HG03571 (cell line): ENCODE measurements around the gene TSNAX.
"Not testable (repeated sequence)": the region's sequence is repeated elsewhere in the genome, so short reads cannot be mapped to it uniquely, and the experiment has no call there.

Source experiments
- ATAC-seq: cut with Tn5 transposase; IDR thresholded peaks from one replicate; pipeline ENCODE4 v1.9.1; 2021; ENCODE audit not compliant: unreplicated experiment

The TSNAX gene

GRCh38 chr1:231561647-231562383 is 33.3 kb downstream of the TSNAX start:
- ATAC-seq: no peak

- ATAC-seq: no peak
Measured at GRCh38 chr1:231563247-231563646, 34.8 kb downstream of the TSNAX start.

GRCh38 chr1:231564373-231564772 is 35.9 kb downstream of the TSNAX start:
- no peak for ATAC-seq

GRCh38 chr1:231566496-231566895 is 38.0 kb downstream of the TSNAX start:
- no peak for ATAC-seq

GRCh38 chr1:231570262-231570661 is 41.8 kb downstream of the TSNAX start:
- ATAC-seq: not testable (repeated sequence)

GRCh38 chr1:231571904-231572303 is 43.4 kb downstream of the TSNAX start:
- ATAC-seq: no peak

- ATAC-seq: no peak
Measured at GRCh38 chr1:231575472-231575871, 47.0 kb downstream of the TSNAX start.

- ATAC-seq: no peak
Measured at GRCh38 chr1:231576804-231577718, 48.6 kb downstream of the TSNAX start.

GRCh38 chr1:231580874-231581273 is 52.4 kb downstream of the TSNAX start:
- ATAC-seq: no peak

GRCh38 chr1:231581859-231582258 is 53.4 kb downstream of the TSNAX start:
- ATAC-seq: no peak

- ATAC-seq: no peak
Measured at GRCh38 chr1:231583376-231583775, 54.9 kb downstream of the TSNAX start.

- ATAC-seq: no peak
Measured at GRCh38 chr1:231584117-231584516, 55.6 kb downstream of the TSNAX start.

- no peak for ATAC-seq
Measured at GRCh38 chr1:231584921-231585320, 56.5 kb downstream of the TSNAX start.

- no peak for ATAC-seq
Measured at GRCh38 chr1:231590453-231591198, 62.2 kb downstream of the TSNAX start.

- ATAC-seq: no peak
Measured at GRCh38 chr1:231591466-231591865, 63.0 kb downstream of the TSNAX start.

GRCh38 chr1:231592809-231593208 is 64.3 kb downstream of the TSNAX start:
- no peak for ATAC-seq

GRCh38 chr1:231593264-231593663 is 64.8 kb downstream of the TSNAX start:
- not testable (repeated sequence) for ATAC-seq

GRCh38 chr1:231594123-231594522 is 65.7 kb downstream of the TSNAX start:
- no peak for ATAC-seq

GRCh38 chr1:231594749-231595148 is 66.3 kb downstream of the TSNAX start:
- ATAC-seq: no peak

GRCh38 chr1:231596337-231596791 is 67.9 kb downstream of the TSNAX start:
- no peak for ATAC-seq

GRCh38 chr1:231597971-231598370 is 69.5 kb downstream of the TSNAX start:
- no peak for ATAC-seq
